Activated T-helper 1 cell treated with anti-CD3 and anti-CD28 coated beads, Interleukin-2, amount 50 U/mL, for 16 hours (primary cell): ENCODE results near the gene TRIM41.
"Not testable (repeated sequence)": the region's sequence is repeated elsewhere in the genome, so short reads cannot be mapped to it uniquely, and the experiment has no call there.

Source experiments
- DNase-seq, 2 donors: peaks; one replicate each; pipeline ENCODE4 v3.0.0-alpha.2; 2020; ENCODE audit warnings: low read depth in 1 of 2, low spot score in 1 of 2

The TRIM41 gene

DNA sequence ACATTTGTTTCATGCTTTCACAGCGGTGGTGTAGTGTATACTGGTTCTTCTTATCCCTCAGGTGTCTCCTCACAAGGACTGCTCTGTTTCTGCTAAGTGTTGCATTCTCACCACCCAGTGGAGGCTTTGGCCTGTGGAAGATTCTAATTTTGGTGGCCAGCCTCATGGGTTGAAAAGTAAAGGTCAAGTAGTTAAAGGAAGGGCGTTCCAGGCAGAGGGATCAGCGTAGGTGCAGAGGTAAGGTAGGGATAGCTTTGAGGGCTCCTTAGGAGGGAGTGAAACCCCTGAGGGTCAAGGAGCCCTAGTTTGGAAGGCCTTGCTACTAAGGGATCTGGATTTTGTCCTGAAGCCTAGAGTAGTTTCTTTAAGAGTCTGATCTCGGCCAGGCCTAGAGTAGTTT, 25.2 kb downstream of the TRIM41 start:
- DNase-seq, result no peak

GRCh38 chr5:181255276-181255675, 32.2 kb downstream of the TRIM41 start:
- no peak for DNase-seq

DNA sequence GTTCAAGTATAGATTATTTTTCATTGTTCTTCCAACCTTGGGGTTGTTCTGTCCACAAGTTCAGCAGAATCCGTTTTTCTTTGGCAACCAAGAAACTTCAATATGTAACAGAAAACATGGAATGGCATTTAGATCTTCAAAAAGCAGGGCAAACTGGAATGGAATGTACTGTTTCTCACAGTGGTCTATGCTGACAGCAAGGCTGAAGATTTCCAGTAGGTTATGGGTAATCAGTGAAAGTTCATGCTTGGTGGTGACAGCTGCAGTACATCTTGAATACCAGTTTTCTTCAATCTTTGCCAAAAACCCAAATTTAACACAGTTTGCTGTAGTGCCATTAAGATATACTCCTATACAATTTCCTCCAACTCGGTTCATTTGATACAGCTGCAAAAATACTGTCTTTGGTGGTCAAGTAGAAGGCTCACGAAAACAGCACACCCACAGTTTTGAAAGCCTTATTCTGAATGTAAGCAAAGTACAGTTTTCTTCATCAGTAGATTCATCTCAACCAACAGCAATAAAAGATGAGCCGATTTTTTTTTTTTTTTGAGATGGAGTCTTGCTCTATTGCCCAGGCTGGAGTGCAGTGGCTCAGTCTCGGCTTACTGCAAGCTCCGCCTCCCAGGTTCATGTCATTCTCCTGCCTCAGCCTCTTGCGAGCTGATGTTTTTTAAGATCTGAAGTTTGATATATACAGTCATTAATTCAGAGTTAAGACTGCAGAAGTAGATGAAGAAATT, 32.9 kb downstream of the TRIM41 start:
- DNase-seq, result no peak

GRCh38 chr5:181258576-181258975, 35.5 kb downstream of the TRIM41 start:
- DNase-seq, result no peak

GRCh38 chr5:181259283-181259682, 36.2 kb downstream of the TRIM41 start:
- DNase-seq, result no peak

DNA sequence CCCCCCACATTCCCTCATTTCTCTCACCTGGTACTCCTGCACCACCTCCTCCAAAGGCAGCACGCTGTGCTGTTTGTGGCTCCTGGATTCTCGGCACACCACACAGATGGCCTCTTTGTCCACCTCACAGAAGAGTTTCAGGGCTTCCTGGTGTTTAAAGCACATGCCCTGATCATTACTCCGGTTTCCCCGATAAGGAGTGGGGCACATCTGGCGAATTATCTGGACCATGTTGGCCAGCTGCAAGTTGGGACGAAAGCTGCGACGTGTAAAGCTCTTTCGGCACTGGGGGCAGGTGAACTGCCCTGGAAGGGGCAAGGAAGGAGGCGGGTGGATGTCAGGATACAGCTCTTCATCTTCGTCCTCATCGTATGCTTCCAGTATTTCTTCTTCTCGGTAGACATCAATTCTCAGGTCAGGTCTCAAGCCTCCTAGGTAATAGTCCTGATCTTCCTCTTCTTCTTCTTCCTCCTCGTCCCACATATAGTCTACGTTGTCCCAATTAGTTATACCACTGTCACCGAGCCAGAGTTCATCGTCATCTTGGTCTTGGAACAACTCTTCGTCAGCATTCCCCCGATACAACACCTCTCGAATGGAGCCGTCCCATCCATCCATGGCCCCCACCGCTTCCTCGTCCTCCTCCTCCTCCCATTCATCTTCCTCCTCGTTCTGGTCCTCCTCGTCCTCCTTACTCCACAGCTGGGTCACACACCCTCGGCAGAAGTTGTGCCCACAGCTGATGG, 37.1 kb downstream of the TRIM41 start:
- no peak for DNase-seq

DNA sequence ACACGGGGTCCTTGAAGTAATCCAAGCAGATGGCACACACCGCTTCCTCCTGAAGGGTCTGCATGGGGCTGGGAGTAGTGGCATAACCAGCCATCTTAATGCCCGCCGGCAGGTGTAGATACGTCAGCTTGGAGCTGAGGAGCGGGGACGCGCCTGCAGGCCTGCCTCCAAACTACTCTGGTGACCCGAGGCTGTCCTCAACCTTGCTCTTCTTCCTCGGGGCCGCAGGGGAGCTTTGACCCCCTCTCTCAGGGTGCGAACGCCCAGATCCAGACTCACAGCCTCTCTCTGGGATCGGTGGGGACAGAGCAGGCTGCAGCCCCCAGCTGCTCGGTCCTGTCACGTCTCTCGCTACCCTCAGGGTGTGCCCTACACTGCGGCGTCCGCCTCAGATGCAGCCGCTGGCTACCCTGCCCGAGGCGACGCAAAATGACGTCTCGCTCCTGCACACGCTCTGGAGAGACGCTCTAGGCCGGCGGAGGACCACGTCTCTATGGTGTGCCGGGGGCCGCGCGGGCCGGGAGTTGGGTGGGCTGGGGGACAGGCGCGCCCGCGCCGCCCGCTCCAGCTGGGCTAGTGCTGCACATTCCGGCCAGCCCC, 37.7 kb downstream of the TRIM41 start, which contains the start of gene TRIM52:
Gene TRIM52 (minus strand): TSS at position 424 of the 600 bp plus-strand sequence. CDS start 330 bp downstream, at position 94.
- DNase-seq, result peak; percentile 81 to 82

DNA sequence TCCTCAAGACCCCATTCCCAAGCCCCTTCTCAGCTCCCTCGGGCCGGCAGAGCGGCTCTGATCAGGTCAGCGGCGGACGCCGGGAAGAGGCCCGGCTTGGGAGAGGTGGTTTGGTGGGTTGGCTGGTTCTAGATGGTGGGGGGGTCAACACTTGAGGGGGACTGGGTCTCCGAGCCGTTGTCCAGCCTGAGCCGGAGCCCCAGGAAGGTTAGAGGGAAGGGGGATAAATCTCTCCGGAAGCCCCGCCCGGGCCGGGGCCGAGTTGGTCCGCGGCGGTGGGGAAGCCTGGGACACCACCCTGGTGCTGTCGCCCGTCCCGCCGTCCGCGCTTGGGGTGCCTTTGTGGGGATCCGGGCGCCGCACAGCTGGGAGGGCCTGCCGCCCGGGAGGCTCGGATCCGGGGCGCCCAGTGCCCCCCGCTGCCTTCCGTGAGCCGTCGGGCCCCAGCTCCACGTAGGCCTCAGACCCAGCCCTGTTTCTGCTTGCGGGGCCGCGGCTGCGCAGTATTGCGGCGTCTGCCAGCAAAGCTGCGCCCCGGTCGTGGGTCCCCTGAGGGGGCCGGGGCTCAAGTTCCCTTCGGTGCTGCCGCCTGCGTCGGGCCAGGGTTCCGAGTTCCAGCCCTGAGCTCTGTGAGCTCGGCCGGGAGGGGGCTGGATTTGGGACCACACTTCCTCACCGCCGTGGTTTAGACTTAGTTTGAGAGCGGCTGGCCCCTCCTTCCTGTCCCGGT, 38.4 kb downstream of the TRIM41 start:
- DNase-seq, result peak; percentile 56 to 63

GRCh38 chr5:181263633-181264032, 40.6 kb downstream of the TRIM41 start:
- DNase-seq, result no peak

GRCh38 chr5:181265092-181265671, 42.1 kb downstream of the TRIM41 start:
- no peak for DNase-seq

DNA sequence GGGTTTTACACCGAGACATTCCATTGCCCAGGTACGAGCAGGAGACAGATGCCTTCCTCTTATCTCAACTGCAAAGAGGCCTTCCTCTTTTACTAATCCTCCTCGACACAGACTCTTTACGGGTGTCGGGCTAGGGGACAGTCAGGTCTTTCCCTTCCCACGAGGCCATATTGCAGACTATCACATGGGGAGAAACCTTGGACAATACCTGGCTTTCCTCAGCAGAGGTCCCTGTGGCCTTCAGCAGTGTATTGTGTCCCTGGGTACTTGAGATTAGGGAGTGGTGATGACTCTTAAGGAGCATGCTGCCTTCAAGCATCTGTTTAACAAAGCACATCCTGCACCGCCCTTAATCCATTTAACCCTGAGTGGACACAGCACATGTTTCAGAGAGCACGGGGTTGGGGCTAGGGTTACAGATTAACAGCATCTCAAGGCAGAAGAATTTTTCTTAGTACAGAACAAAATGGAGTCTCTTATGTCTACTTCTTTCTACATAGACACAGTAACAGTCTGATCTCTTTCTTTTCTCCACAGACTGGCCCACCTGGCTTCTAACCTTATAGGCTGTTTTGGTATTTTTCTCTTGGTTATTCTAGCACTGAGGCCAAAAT, 44.3 kb downstream of the TRIM41 start:
- DNase-seq, result not testable (repeated sequence)

DNA sequence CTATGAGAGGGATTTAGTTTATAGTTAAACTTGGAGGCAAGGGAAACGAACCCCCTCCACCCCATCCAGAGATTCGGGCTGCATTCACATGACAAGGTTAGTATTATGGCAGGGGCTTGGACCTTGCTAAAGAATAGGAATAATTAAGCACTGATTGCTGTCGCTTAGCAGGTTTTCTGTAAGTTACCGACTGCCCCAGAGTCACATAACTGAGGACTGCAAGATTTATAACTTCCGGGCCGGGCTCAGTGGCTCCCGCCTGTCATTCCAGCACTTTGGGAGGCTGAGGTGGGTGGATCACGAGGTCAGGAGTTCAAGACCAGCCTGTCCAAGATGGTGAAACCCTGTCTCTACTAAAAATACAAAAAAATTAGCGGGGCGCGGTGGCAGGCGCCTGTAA, 44.8 kb downstream of the TRIM41 start:
- not testable (repeated sequence) for DNase-seq

DNA sequence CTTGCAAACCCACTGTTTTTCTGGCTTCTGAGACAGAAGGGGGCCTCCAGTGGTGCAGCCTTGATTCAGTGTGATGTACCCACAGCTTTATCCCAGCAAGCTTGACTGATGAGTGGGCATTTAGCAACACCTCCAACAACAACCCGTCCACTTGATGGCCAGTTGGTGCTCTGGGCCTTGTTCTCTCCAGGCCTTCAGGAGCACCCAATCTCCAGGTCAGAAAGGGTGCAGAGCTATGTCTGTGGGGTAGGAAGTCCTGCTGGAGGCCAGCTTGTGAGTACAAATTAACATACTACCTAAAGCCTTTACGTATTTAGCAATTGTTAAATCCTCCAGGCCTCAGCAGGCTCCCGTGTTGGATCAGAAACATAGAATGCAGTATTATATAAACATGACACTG, 48.0 kb downstream of the TRIM41 start:
- DNase-seq, result no peak

DNA sequence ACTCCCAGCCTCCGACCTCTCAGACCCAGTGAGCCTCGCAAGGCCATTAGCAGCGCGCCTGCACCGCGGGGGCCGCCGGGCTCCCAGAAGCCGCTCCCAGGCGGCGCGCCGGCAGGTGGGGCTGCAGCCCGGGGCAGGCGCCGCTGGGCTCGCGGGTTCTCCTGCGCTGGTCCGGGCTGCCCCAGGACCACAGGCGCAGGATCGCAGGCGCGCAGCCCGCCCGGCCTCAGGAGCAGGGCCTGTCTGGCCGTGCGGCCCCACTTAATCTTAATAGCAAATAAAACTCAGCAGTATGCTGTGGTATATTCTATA, 50.3 kb downstream of the TRIM41 start:
- DNase-seq, result not testable (repeated sequence)

DNA sequence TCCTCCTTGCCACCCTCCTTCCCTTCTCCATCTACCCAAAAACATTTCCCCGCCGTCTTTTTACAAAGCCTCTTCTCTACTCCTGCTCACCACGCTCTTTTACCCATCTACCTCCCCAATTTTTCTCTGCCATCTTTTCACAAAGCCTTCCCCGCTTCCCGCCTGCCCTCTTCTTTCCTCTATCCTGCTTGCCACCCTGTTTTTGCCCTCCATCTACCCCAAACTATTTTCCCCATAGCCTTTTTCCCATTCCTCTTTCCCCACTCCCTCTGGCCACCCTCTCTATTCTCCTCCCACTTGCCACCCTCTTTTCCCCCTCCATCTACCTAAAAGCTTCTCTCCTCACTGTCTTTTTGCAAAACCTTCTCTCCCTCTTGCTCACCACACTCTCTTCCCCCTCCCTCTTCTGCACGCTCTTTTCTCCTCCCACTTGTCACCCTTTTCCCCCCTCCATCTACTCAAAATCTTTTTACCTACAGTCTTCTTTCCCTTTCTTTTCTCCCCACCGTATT, 57.2 kb downstream of the TRIM41 start:
- DNase-seq, result no peak

DNA sequence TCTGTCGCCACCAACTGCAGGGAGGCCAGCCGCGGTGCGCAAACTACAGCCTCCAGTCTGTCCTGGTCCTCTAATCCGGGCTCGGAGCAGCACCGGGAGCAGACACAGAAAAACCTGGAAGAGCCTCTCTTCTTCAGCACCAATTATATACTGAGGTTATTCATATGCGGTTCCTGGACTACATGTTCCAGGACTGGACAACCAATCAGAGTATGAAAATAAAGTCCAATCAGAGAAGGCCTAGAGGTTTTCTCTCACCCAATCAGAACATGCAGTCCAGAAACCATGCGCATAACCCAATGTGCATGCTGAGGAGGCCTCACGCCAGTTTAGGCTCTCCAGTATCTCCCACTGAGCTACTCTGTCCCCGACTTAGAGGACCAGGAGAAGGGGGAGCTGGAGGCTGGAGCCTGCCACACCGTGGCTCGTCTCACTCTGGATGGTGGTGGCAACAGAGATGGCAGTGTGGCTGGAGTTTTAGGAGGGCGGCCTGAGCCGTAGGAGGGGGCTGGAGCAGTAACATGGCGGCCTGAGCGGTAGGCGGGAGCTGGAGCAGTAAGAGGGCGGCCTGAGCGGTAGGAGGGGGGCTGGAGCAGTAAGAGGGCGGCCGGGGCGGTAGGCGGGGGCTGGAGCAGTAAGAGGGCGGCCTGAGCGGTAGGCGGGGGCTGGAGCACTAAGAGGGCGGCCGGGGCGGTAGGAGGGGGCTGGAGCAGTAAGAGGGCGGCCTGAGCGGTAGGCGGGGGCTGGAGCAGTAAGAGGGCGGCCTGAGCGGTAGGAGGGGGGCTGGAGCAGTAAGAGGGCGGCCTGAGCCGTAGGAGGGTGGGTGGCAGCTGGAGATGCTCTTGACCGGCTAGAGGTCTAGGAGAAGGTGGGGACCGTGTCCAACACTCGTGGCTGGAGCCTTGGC, 58.2 kb downstream of the TRIM41 start:
- no peak for DNase-seq

DNA sequence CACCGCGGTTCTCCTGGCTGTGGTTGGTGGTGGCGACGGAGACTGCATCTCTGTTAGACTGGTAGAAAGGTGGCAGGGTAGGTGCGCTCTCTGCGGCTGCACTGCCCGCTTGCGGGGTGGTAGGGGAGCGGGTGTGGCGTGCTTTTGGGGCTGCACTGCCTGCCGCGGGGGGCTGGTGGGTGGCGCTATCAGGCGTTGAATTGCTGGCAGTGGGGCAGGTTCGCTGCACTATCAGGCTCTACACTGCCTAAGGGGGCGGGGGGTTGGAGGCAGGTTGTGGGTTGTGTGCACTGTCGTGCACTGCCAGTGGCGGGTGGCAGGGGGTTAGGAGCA, 58.9 kb downstream of the TRIM41 start:
- no peak for DNase-seq

DNA sequence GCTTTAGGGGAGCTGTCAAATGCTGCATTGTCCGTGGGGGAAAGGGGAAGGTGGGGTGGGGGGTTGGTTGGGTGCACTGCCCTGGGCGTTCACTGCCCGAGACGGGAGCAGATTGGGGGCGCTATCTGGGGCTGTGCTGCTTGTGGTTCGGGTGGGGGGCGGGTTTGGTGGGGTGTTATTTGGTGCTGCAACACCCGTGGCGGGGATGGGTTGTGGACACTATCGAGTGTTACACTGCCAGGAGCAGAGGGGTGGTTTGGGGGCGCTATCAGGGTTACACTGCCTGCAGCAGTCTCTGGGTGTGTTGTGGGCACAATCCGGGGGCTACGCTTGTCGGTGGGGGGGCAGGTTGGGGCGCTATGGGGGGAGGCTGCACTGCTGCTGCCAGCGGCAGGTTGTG, 59.3 kb downstream of the TRIM41 start:
- DNase-seq, result not testable (repeated sequence)

GRCh38 chr5:181282874-181283273, 59.8 kb downstream of the TRIM41 start:
- DNase-seq, result no peak

GRCh38 chr5:181283347-181283746, 60.3 kb downstream of the TRIM41 start:
- DNase-seq, result no peak
